SK-N-SH treated with all-trans-retinoic acid at 6 μM for 48 hours (cell line): ENCODE data around the gene BRF1.

Experiments
- CSDC2 ChIP-seq: fragments of 250-450 bp; sonication (Bioruptor Pico); IDR thresholded peaks from 2 replicates; pipeline ENCODE4 v1.5.0; 2020; ENCODE audit warnings: mild to moderate bottlenecking, moderate library complexity
- ESRRG ChIP-seq: fragments of 250-450 bp; sonication (Bioruptor Pico); IDR thresholded peaks from 2 replicates; pipeline ENCODE4 v1.6.1; 2021; ENCODE audit warnings: mild to moderate bottlenecking
- RARB ChIP-seq: fragments of 250-450 bp; sonication (Bioruptor Pico); IDR thresholded peaks from 2 replicates; pipeline ENCODE4 v1.8.0; 2021; ENCODE audit warnings: mild to moderate bottlenecking, moderate library complexity
- TOX ChIP-seq: fragments of 250-450 bp; sonication (Bioruptor Pico); IDR thresholded peaks from 2 replicates; pipeline ENCODE4 v1.8.0; 2021; ENCODE audit warnings: mild to moderate bottlenecking, moderate library complexity, borderline replicate concordance
- ZC3H10 ChIP-seq: fragments of 250-450 bp; sonication (Bioruptor Pico); IDR thresholded peaks from 2 replicates; pipeline ENCODE4 v1.5.1; 2021; ENCODE audit warnings: mild to moderate bottlenecking, moderate library complexity
- ZFP3 ChIP-seq: fragments of 250-450 bp; sonication (Bioruptor Pico); IDR thresholded peaks from 2 replicates; pipeline ENCODE4 v1.5.0; 2020; ENCODE audit warnings: mild to moderate bottlenecking, moderate library complexity
- ZFP30 ChIP-seq: fragments of 450-650 bp; formaldehyde crosslinking; IDR thresholded peaks from 2 replicates; pipeline ENCODE4 v1.5.0; 2022; ENCODE audit warnings: mild to moderate bottlenecking, moderate library complexity
- ZNF565 ChIP-seq: fragments of 450-650 bp; formaldehyde crosslinking; conservative IDR thresholded peaks from 2 replicates; pipeline ENCODE4 v1.5.0; 2020; ENCODE audit warnings: low read depth, mild to moderate bottlenecking, moderate library complexity
- ZNF70 ChIP-seq: fragments of 450-650 bp; formaldehyde crosslinking; IDR thresholded peaks from 2 replicates; pipeline ENCODE4 v1.5.0; 2020; ENCODE audit warnings: mild to moderate bottlenecking, moderate library complexity
- TF ChIP-seq, protein P1 (sequence below): fragments of 250-450 bp; sonication (Bioruptor Pico); IDR thresholded peaks from 2 replicates; pipeline ENCODE4 v1.5.0; 2020; ENCODE audit warnings: mild to moderate bottlenecking, moderate library complexity
- TF ChIP-seq, protein P2 (sequence below): fragments of 250-450 bp; sonication (Bioruptor Pico); IDR thresholded peaks from 2 replicates; pipeline ENCODE4 v1.8.0; 2020; ENCODE audit warnings: mild to moderate bottlenecking, moderate library complexity, borderline replicate concordance
- TF ChIP-seq, protein P3 (sequence below): fragments of 250-450 bp; sonication (Bioruptor Pico); IDR thresholded peaks from 2 replicates; pipeline ENCODE4 v1.5.1; 2020; ENCODE audit warnings: low read depth, mild to moderate bottlenecking, moderate library complexity

DNA sequence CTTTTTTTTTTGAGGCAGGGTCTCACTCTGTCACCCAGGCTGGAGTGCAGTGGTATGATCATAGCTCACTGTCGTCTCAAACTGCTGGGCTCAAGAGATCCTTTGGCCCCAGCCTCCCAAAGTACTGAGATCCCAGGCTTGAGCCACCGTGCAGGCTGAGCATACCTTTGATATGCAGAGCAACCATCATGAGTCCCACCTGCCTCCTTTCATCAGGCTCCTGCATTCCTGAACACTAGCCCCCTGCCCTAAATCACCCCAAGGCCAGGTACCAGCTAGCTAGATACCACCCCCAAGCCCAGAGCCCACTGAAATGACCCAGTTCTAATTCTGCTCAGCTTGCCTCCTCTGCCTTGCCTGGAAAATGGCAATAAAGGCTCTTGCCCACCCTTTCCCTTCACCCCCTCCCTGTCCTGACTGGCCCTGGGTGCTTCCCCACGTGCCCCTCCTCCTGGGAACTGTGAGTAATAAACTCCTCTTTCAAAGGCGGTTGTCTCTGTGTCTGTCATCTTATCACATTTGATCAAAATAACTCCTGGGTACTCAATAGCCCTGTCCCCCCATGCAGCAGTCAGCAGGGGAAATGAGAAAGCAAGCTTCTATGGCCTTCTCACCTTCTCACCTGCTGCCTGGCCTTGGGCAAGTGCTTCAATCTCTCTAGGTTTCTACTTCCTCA, 6.4 kb upstream of the BRF1 start:
- TF ChIP-seq ZNF565 = no peak
- TF ChIP-seq, protein P1, sequence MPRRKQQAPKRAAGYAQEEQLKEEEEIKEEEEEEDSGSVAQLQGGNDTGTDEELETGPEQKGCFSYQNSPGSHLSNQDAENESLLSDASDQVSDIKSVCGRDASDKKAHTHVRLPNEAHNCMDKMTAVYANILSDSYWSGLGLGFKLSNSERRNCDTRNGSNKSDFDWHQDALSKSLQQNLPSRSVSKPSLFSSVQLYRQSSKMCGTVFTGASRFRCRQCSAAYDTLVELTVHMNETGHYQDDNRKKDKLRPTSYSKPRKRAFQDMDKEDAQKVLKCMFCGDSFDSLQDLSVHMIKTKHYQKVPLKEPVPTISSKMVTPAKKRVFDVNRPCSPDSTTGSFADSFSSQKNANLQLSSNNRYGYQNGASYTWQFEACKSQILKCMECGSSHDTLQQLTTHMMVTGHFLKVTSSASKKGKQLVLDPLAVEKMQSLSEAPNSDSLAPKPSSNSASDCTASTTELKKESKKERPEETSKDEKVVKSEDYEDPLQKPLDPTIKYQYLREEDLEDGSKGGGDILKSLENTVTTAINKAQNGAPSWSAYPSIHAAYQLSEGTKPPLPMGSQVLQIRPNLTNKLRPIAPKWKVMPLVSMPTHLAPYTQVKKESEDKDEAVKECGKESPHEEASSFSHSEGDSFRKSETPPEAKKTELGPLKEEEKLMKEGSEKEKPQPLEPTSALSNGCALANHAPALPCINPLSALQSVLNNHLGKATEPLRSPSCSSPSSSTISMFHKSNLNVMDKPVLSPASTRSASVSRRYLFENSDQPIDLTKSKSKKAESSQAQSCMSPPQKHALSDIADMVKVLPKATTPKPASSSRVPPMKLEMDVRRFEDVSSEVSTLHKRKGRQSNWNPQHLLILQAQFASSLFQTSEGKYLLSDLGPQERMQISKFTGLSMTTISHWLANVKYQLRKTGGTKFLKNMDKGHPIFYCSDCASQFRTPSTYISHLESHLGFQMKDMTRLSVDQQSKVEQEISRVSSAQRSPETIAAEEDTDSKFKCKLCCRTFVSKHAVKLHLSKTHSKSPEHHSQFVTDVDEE = no peak
- TF ChIP-seq ZFP3 = no peak
- TF ChIP-seq CSDC2 (CRISPR knock-in tag) = no peak
- no peak for TF ChIP-seq ZNF70 (CRISPR knock-in tag)
- no peak for TF ChIP-seq TOX (CRISPR knock-in tag)
- TF ChIP-seq ZC3H10 (CRISPR knock-in tag) = no peak
- TF ChIP-seq ZFP30 (CRISPR knock-in tag) = no peak
- TF ChIP-seq RARB = no peak
- TF ChIP-seq, protein P2, sequence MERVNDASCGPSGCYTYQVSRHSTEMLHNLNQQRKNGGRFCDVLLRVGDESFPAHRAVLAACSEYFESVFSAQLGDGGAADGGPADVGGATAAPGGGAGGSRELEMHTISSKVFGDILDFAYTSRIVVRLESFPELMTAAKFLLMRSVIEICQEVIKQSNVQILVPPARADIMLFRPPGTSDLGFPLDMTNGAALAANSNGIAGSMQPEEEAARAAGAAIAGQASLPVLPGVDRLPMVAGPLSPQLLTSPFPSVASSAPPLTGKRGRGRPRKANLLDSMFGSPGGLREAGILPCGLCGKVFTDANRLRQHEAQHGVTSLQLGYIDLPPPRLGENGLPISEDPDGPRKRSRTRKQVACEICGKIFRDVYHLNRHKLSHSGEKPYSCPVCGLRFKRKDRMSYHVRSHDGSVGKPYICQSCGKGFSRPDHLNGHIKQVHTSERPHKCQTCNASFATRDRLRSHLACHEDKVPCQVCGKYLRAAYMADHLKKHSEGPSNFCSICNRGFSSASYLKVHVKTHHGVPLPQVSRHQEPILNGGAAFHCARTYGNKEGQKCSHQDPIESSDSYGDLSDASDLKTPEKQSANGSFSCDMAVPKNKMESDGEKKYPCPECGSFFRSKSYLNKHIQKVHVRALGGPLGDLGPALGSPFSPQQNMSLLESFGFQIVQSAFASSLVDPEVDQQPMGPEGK = no peak
- TF ChIP-seq, protein P3, sequence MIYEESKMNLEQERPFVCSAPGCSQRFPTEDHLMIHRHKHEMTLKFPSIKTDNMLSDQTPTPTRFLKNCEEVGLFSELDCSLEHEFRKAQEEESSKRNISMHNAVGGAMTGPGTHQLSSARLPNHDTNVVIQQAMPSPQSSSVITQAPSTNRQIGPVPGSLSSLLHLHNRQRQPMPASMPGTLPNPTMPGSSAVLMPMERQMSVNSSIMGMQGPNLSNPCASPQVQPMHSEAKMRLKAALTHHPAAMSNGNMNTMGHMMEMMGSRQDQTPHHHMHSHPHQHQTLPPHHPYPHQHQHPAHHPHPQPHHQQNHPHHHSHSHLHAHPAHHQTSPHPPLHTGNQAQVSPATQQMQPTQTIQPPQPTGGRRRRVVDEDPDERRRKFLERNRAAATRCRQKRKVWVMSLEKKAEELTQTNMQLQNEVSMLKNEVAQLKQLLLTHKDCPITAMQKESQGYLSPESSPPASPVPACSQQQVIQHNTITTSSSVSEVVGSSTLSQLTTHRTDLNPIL (CRISPR knock-in tag) = no peak
- TF ChIP-seq ESRRG (CRISPR knock-in tag) = no peak
